Suprapubic skin (tissue), 4 donors: Measurements from ENCODE around the gene TNS3.

ENCODE experiments used
- CTCF ChIP-seq, 2 donors: fragments of 200-600 bp in 1 of 2; fragments of 450-650 bp in 1 of 2; sonication (generic) in 1 of 2; IDR thresholded peaks; one replicate each; pipeline ENCODE4 v1.5.1; 2016 to 2019; ENCODE audit warnings: antibody characterized with exemption in 2 of 2, mild to moderate bottlenecking in 1 of 2, moderate library complexity in 1 of 2
- EP300 ChIP-seq: sonication (generic); formaldehyde crosslinking; IDR thresholded peaks from one replicate; pipeline ENCODE4 v1.6.1; 2017; ENCODE audit warnings: antibody characterized with exemption
- POLR2A ChIP-seq, 2 donors: fragments of 450-650 bp; IDR thresholded peaks; one replicate each; pipeline ENCODE4 v1.6.1; 2017; ENCODE audit warnings: antibody characterized with exemption in 2 of 2, mild to moderate bottlenecking in 2 of 2, moderate library complexity in 2 of 2
- POLR2AphosphoS5 ChIP-seq, 3 donors: sonication (generic); formaldehyde crosslinking; IDR thresholded peaks; one replicate each; pipeline ENCODE4 v1.6.1; 2017; ENCODE audit warnings: antibody characterized with exemption in 3 of 3

GRCh38 chr7:47577321-47577919 lies 4.5 kb downstream of the TNS3 start:
- no peak for TF ChIP-seq CTCF (IDR thresholded peaks at IDR 0.05)
- no peak for TF ChIP-seq POLR2AphosphoS5 (IDR thresholded peaks at IDR 0.05)
- TF ChIP-seq EP300 = no peak
- TF ChIP-seq POLR2A (IDR thresholded peaks at IDR 0.05) = no peak
